OCI-LY7 (cell line): ENCODE measurements around the gene RITA1. TPM values are rescaled to one million over a fixed set of nuclear protein-coding genes. Genes with fewer than 3 reads are reported as not detected.
"Not testable (repeated sequence)": the region's sequence is repeated elsewhere in the genome, so short reads cannot be mapped to it uniquely, and the experiment has no call there.

Experiments
- BruUV-seq: library from RNA; stranded (reverse); fragments of 400-500 nt; replicated peaks from 2 replicates; lab custom pipeline; 2021; lab: Mats Ljungman, UMichigan
- CTCF ChIA-PET: fragments of 300-600 bp; sonication (Branson Sonifier 250); formaldehyde crosslinking; loops from one replicate; lab custom pipeline; 2022; ENCODE audit warnings: antibody characterized with exemption; ENCODE audit not compliant: unreplicated experiment; lab: Charles Lee
- POLR2A ChIA-PET: fragments of 300-600 bp; sonication (Branson Sonifier 250); formaldehyde crosslinking; loops from one replicate; lab custom pipeline; 2022; ENCODE audit warnings: antibody characterized with exemption; lab: Charles Lee
- DNase-seq: peaks from one replicate; pipeline ENCODE4 v3.0.0-alpha.2; 2015; ENCODE audit warnings: low spot score
- H2AFZ ChIP-seq: fragments of 200-600 bp; sonication (generic), shearing (Covaris generic); 2 replicates; pipeline ENCODE4 v1.6.1; 2014; ENCODE audit warnings: mild to moderate bottlenecking, antibody characterized with exemption, low read length, moderate library complexity
- H3K27ac ChIP-seq: fragments of 200-600 bp; sonication (generic); 2 replicates; pipeline ENCODE4 v1.5.1; 2014; ENCODE audit warnings: mixed run types, low read depth, mild to moderate bottlenecking, moderate library complexity, low read length, inconsistent platforms; ENCODE audit not compliant: poor library complexity, severe bottlenecking
- H3K36me3 ChIP-seq: fragments of 200-600 bp; sonication (generic); 2 replicates; pipeline ENCODE4 v1.6.1; 2014; ENCODE audit warnings: mild to moderate bottlenecking, antibody characterized with exemption, low read length, moderate library complexity, mixed read lengths; ENCODE audit not compliant: insufficient read depth
- H3K4me1 ChIP-seq: fragments of 200-600 bp; sonication (generic); 2 replicates; pipeline ENCODE4 v1.5.1; 2014; ENCODE audit warnings: mild to moderate bottlenecking, low read length; ENCODE audit not compliant: insufficient read depth, poor library complexity, severe bottlenecking
- H3K4me2 ChIP-seq: fragments of 200-600 bp; sonication (generic); 2 replicates; pipeline ENCODE4 v1.6.1; 2014; ENCODE audit warnings: mild to moderate bottlenecking, low read length
- H3K4me3 ChIP-seq: fragments of 200-600 bp; sonication (generic); 2 replicates; pipeline ENCODE4 v1.5.1; 2014; ENCODE audit warnings: mild to moderate bottlenecking, low read depth, low read length; ENCODE audit not compliant: poor library complexity, severe bottlenecking
- H3K79me2 ChIP-seq: fragments of 200-600 bp; sonication (generic); 2 replicates; pipeline ENCODE4 v1.6.1; 2016; ENCODE audit warnings: low read depth, mild to moderate bottlenecking, low read length, moderate library complexity, mixed read lengths; ENCODE audit not compliant: insufficient read depth
- H3K9me2 ChIP-seq: fragments of 200-600 bp; sonication (generic); 2 replicates; pipeline ENCODE4 v1.6.1; 2016; ENCODE audit warnings: mild to moderate bottlenecking, low read length, mixed read lengths; ENCODE audit not compliant: insufficient read depth
- H3K9me3 ChIP-seq: fragments of 200-600 bp; sonication (generic); 2 replicates; pipeline ENCODE4 v1.6.1; 2014; ENCODE audit warnings: mild to moderate bottlenecking, mixed run types, low read length, mixed read lengths
- H4K20me1 ChIP-seq: fragments of 200-600 bp; sonication (generic); 2 replicates; pipeline ENCODE4 v1.6.1; 2014; ENCODE audit warnings: mild to moderate bottlenecking, antibody characterized with exemption, low read length, moderate library complexity, mixed read lengths; ENCODE audit not compliant: insufficient read depth
- CTCF ChIP-seq: fragments of 200-600 bp; sonication (generic); conservative IDR thresholded peaks from 2 replicates; pipeline ENCODE4 v1.5.1; 2014; ENCODE audit warnings: mild to moderate bottlenecking, antibody characterized with exemption, low read length, moderate library complexity, mixed read lengths
- EZH2phosphoT487 ChIP-seq: fragments of 200-600 bp; sonication (generic); IDR thresholded peaks from 2 replicates; pipeline ENCODE4 v1.6.1; 2018; ENCODE audit warnings: low read depth, borderline replicate concordance, mild to moderate bottlenecking, mixed run types, antibody characterized with exemption, low read length, moderate library complexity, mixed read lengths
- intact Hi-C: fragments of 100-400 bp; cut with micrococcal nuclease; formaldehyde crosslinking; loops from one replicate; pipeline ENCODE4 v1.10.0; 2022; ENCODE audit not compliant: unreplicated experiment
- total RNA-seq, 2 experiments: library from RNA; depleted of rRNA in 1 of 2; stranded (reverse); fragments of >200 nt in 1 of 2; shearing (Covaris generic) in 1 of 2; gene quantifications; 2 replicates each; pipeline ENCODE4 v1.2.3, GENCODE V29; 2014 to 2022

RITA1 gene
- total RNA-seq, 2 experiments from 2014 or later = 68.6 to 90.8 TPM

- CTCF ChIA-PET = no interaction called here
- H2AFZ ChIP-seq = no peak overlapping the region; the same call in 1 of the 2 replicates
- POLR2A ChIA-PET = interaction anchor here (0.7 to 13.0 kb wide), 4 partner anchors 13 to 70 kb away, joined by 3 to 183 read pairs (median 4); partner anchors contain the start of gene TPCN1
- TF ChIP-seq CTCF (no peak), EZH2phosphoT487 (no peak)
- BruUV-seq = no TSS peak
- H3K36me3 ChIP-seq = peaks cover 68% of the 10 kb centered on the region
- H3K27ac ChIP-seq = peak overlapping the region; percentile 63
- intact Hi-C loops = no loop called here
- peak overlapping the region; percentile 46; the same call in 1 of the 2 replicates for H3K4me2 ChIP-seq
- H4K20me1 ChIP-seq = no peaks in the 10 kb centered on the region
- no peak overlapping the region for H3K4me3 ChIP-seq
- DNase-seq = no peak
- H3K4me1 ChIP-seq = peaks cover 84% of the 10 kb centered on the region
- H3K9me2 ChIP-seq = no peaks in the 10 kb centered on the region
- peaks cover 16% of the 10 kb centered on the region; the same call in 1 of the 2 replicates for H3K79me2 ChIP-seq
- peaks cover 7% of the 10 kb centered on the region; the same call in 1 of the 2 replicates for H3K9me3 ChIP-seq
These were observed 19.3 kb downstream of the RITA1 start for GRCh38 chr12:113204804-113205203.

GRCh38 chr12:113206802-113207201, 21.3 kb downstream of the RITA1 start:
- peaks cover 36% of the 10 kb centered on the region for H3K79me2 ChIP-seq
- DNase-seq, H4K20me1 ChIP-seq, intact Hi-C loops, CTCF ChIA-PET, BruUV-seq, H2AFZ ChIP-seq, H3K9me2 ChIP-seq, H3K9me3 ChIP-seq: not testable (repeated sequence)
- peaks cover 90% of the 10 kb centered on the region for H3K4me1 ChIP-seq
- H3K4me3 ChIP-seq = peak overlapping the region; percentile 59
- peak overlapping the region; percentile 99 for H3K27ac ChIP-seq
- POLR2A ChIA-PET = interaction anchor here (1.2 to 13.0 kb wide), 3 partner anchors 10 to 20 kb away, joined by 4 to 183 read pairs (median 8); partner anchors contain the start of genes RITA1 and TPCN1
- peaks cover 77% of the 10 kb centered on the region for H3K36me3 ChIP-seq
- H3K4me2 ChIP-seq = peak overlapping the region; percentile 89; the same call in 1 of the 2 replicates

GRCh38 chr12:113207613-113208040, 22.1 kb downstream of the RITA1 start:
- CTCF ChIA-PET = interaction anchor here (0.9 to 1.0 kb wide), 2 partner anchors 9 to 15 kb away, joined by 4 read pairs; no protein-coding TSS in a partner anchor
- H3K9me3 ChIP-seq = peaks cover 5% of the 10 kb centered on the region; the same call in 1 of the 2 replicates
- TSS peak; percentile 89 for BruUV-seq
- no peaks in the 10 kb centered on the region for H4K20me1 ChIP-seq
- H3K4me2 ChIP-seq = peak overlapping the region; percentile 89
- intact Hi-C loops = loop anchor here (1.0 kb wide), 3 partner anchors 10 to 22 kb away; partner anchors contain the start of genes DDX54 and RITA1
- peak overlapping the region; percentile 59 for H3K4me3 ChIP-seq
- no peak overlapping the region for H2AFZ ChIP-seq
- TF ChIP-seq CTCF (no peak), EZH2phosphoT487 (no peak)
- H3K9me2 ChIP-seq = no peaks in the 10 kb centered on the region
- peaks cover 90% of the 10 kb centered on the region for H3K4me1 ChIP-seq
- peaks cover 43% of the 10 kb centered on the region for H3K79me2 ChIP-seq
- H3K36me3 ChIP-seq = peaks cover 77% of the 10 kb centered on the region
- DNase-seq = peak; percentile 74
- H3K27ac ChIP-seq = peak overlapping the region; percentile 99
- POLR2A ChIA-PET = interaction anchor here (1.2 to 13.0 kb wide), 5 partner anchors 10 to 26 kb away, joined by 3 to 183 read pairs (median 8); partner anchors contain the start of genes RITA1 and TPCN1
